ENCODE measurements around the gene PAFAH2. TPM values are rescaled to one million over a fixed set of nuclear protein-coding genes. Genes with fewer than 3 reads are reported as not detected.

The PAFAH2 gene
- total and polyA plus RNA-seq, 7 experiments from 2014 or later = 11.4 to 36.0 (median 19.5) TPM

- Histone ChIP-seq H3K4me1 (ENCODE audit: control insufficient read depth in 2 of 2, insufficient read depth in 2 of 2, low read length in 2 of 2) (no peaks in the 10 kb centered on the region), H3K36me3 (ENCODE audit: control insufficient read depth in 2 of 3, insufficient read depth in 3 of 3, low read length in 3 of 3) (no peaks in the 10 kb centered on the region), H3K9me3 (ENCODE audit: control insufficient read depth in 2 of 3, low read length in 3 of 3) (no peaks in the 10 kb centered on the region), H3K27me3 (ENCODE audit: control insufficient read depth in 2 of 2, insufficient read depth in 2 of 2, low read length in 2 of 2) (no peaks in the 10 kb centered on the region), H3K4me3 (ENCODE audit: low read length) (no peak overlapping the region), H3K27ac (ENCODE audit: low read depth, low read length) (no peak overlapping the region)
- H3K27me3 Mint-ChIP-seq = peaks cover 0 to 17% (median 0%) of the 10 kb centered on the region in 5 donors
- peaks cover 0 to 2% (median 0%) of the 10 kb centered on the region in 11 donors for H3K9me3 Mint-ChIP-seq
- no peak for ATAC-seq
- ChIA-PET CTCF (no interaction called here), POLR2A (no interaction called here)
- peaks cover 0 to 11% (median 4%) of the 10 kb centered on the region in 7 donors for H3K4me1 Mint-ChIP-seq
- H3K4me3 Mint-ChIP-seq = no peak overlapping the region
- DNase-seq = no peak
- peak overlapping the region in 3 of 9 donors; percentile 17 to 71 (median 69) for H3K27ac Mint-ChIP-seq
- intact Hi-C loops (cut with micrococcal nuclease) = no loop called here
- no peaks in the 10 kb centered on the region for H3K36me3 Mint-ChIP-seq
These were observed 8.8 kb upstream of the PAFAH2 start for GRCh38 chr1:26006710-26007109.

GRCh38 chr1:26005434-26006105 lies 7.7 kb upstream of the PAFAH2 start:
- H3K27me3 Mint-ChIP-seq = peaks cover 0 to 15% (median 0%) of the 10 kb centered on the region in 5 donors
- H3K36me3 ChIP-seq (ENCODE audit: control insufficient read depth in 2 of 3, insufficient read depth in 3 of 3, low read length in 3 of 3) = no peaks in the 10 kb centered on the region
- H3K36me3 Mint-ChIP-seq = no peaks in the 10 kb centered on the region
- H3K4me1 Mint-ChIP-seq = peaks cover 0 to 8% (median 4%) of the 10 kb centered on the region in 7 donors
- POLR2A ChIA-PET = no interaction called here
- ATAC-seq (no peak), DNase-seq (no peak)
- H3K4me3 ChIP-seq (ENCODE audit: low read length) = no peak overlapping the region
- CTCF ChIA-PET = interaction anchor here (13.0 kb wide), 1 partner anchor 108 kb away, joined by 361 read pairs; the partner anchor contains the start of gene STMN1
- no peak overlapping the region for H3K4me3 Mint-ChIP-seq
- intact Hi-C loops (cut with micrococcal nuclease) = no loop called here
- H3K9me3 Mint-ChIP-seq = peaks cover 0 to 2% (median 0%) of the 10 kb centered on the region in 11 donors
- H3K9me3 ChIP-seq (ENCODE audit: control insufficient read depth in 2 of 3, low read length in 3 of 3) = no peaks in the 10 kb centered on the region
- peak overlapping the region in 1 of 9 donors; percentile 36 for H3K27ac Mint-ChIP-seq
- no peak overlapping the region for H3K27ac ChIP-seq (ENCODE audit: low read depth, low read length)
- no peaks in the 10 kb centered on the region for H3K4me1 ChIP-seq (ENCODE audit: control insufficient read depth in 2 of 2, insufficient read depth in 2 of 2, low read length in 2 of 2)
- H3K27me3 ChIP-seq (ENCODE audit: control insufficient read depth in 2 of 2, insufficient read depth in 2 of 2, low read length in 2 of 2) = no peaks in the 10 kb centered on the region

GRCh38 chr1:26003756-26004155 lies 5.9 kb upstream of the PAFAH2 start:
- H3K9me3 ChIP-seq (ENCODE audit: control insufficient read depth in 2 of 3, low read length in 3 of 3) = no peaks in the 10 kb centered on the region
- H3K27me3 Mint-ChIP-seq = peaks cover 0 to 11% (median 0%) of the 10 kb centered on the region in 5 donors
- ChIA-PET POLR2A (interaction anchor here (0.6 to 11.0 kb wide), 3 partner anchors 103 to 1340 kb away, joined by 3 to 226 read pairs (median 4); partner anchors contain the start of gene STMN1), CTCF (interaction anchor here (0.7 to 13.0 kb wide), 2 partner anchors 44 to 106 kb away, joined by 4 to 361 read pairs; partner anchors contain the start of gene STMN1)
- intact Hi-C loops (cut with micrococcal nuclease) = no loop called here
- no peak overlapping the region for H3K4me3 Mint-ChIP-seq
- no peak overlapping the region for H3K27ac ChIP-seq (ENCODE audit: low read depth, low read length)
- peaks cover under 1 to 8% (median 5%) of the 10 kb centered on the region in 7 donors for H3K4me1 Mint-ChIP-seq
- ATAC-seq (no peak), DNase-seq (no peak)
- no peaks in the 10 kb centered on the region for H3K27me3 ChIP-seq (ENCODE audit: control insufficient read depth in 2 of 2, insufficient read depth in 2 of 2, low read length in 2 of 2)
- H3K9me3 Mint-ChIP-seq = peaks cover 0 to 2% (median 0%) of the 10 kb centered on the region in 11 donors
- no peak overlapping the region for H3K4me3 ChIP-seq (ENCODE audit: low read length)
- H3K36me3 ChIP-seq (ENCODE audit: control insufficient read depth in 2 of 3, insufficient read depth in 3 of 3, low read length in 3 of 3) = no peaks in the 10 kb centered on the region
- H3K4me1 ChIP-seq (ENCODE audit: control insufficient read depth in 2 of 2, insufficient read depth in 2 of 2, low read length in 2 of 2) = no peaks in the 10 kb centered on the region
- no peaks in the 10 kb centered on the region for H3K36me3 Mint-ChIP-seq
- peak overlapping the region in 1 of 9 donors; percentile 32 for H3K27ac Mint-ChIP-seq

- no peak for DNase-seq
- Mint-ChIP-seq H3K27me3 (peaks cover 0 to 11% (median 0%) of the 10 kb centered on the region in 5 donors), H3K36me3 (no peaks in the 10 kb centered on the region), H3K9me3 (peaks cover 0 to 4% (median 0%) of the 10 kb centered on the region in 11 donors), H3K27ac (no peak overlapping the region), H3K4me3 (no peak overlapping the region), H3K4me1 (peaks cover 6 to 11% (median 8%) of the 10 kb centered on the region in 7 donors)
- ChIA-PET CTCF (interaction anchor here (0.5 to 13.0 kb wide), 2 partner anchors 43 to 105 kb away, joined by 3 to 361 read pairs; partner anchors contain the start of gene STMN1), POLR2A (interaction anchor here (0.6 to 11.0 kb wide), 3 partner anchors 102 to 1340 kb away, joined by 3 to 226 read pairs (median 4); partner anchors contain the start of gene STMN1)
- no peaks in the 10 kb centered on the region for H3K9me3 ChIP-seq (ENCODE audit: control insufficient read depth in 2 of 3, low read length in 3 of 3)
- ATAC-seq = no peak
- intact Hi-C loops (cut with micrococcal nuclease) = no loop called here
- peaks cover 0 to 4% of the 10 kb centered on the region in 2 donors for H3K4me1 ChIP-seq (ENCODE audit: control insufficient read depth in 2 of 2, insufficient read depth in 2 of 2, low read length in 2 of 2)
- no peaks in the 10 kb centered on the region for H3K36me3 ChIP-seq (ENCODE audit: control insufficient read depth in 2 of 3, insufficient read depth in 3 of 3, low read length in 3 of 3)
- H3K27ac ChIP-seq (ENCODE audit: low read depth, low read length) = no peak overlapping the region
- no peak overlapping the region for H3K4me3 ChIP-seq (ENCODE audit: low read length)
- no peaks in the 10 kb centered on the region for H3K27me3 ChIP-seq (ENCODE audit: control insufficient read depth in 2 of 2, insufficient read depth in 2 of 2, low read length in 2 of 2)
These were observed 5.4 kb upstream of the PAFAH2 start for GRCh38 chr1:26003262-26003661.

- DNase-seq (no peak), ATAC-seq (no peak)
- Mint-ChIP-seq H3K4me3 (peak overlapping the region in 2 of 10 donors; percentile 30 to 94), H3K27me3 (peaks cover 0 to 4% (median 0%) of the 10 kb centered on the region in 5 donors), H3K36me3 (no peaks in the 10 kb centered on the region), H3K4me1 (peaks cover 20 to 40% (median 30%) of the 10 kb centered on the region in 7 donors), H3K9me3 (peaks cover 0 to 4% (median 0%) of the 10 kb centered on the region in 11 donors), H3K27ac (peak overlapping the region in 4 of 9 donors; percentile 33 to 99 (median 99))
- no peaks in the 10 kb centered on the region for H3K9me3 ChIP-seq (ENCODE audit: control insufficient read depth in 2 of 3, low read length in 3 of 3)
- ChIA-PET CTCF (interaction anchor here (0.6 to 13.0 kb wide), 2 partner anchors 11 to 101 kb away, joined by 3 to 361 read pairs; partner anchors contain the start of gene STMN1), POLR2A (interaction anchor here (1.0 to 11.0 kb wide), 4 partner anchors 9 to 180 kb away, joined by 3 to 226 read pairs (median 4); partner anchors contain the start of gene STMN1)
- H3K27me3 ChIP-seq (ENCODE audit: control insufficient read depth in 2 of 2, insufficient read depth in 2 of 2, low read length in 2 of 2) = no peaks in the 10 kb centered on the region
- intact Hi-C loops (cut with micrococcal nuclease) = loop anchor here (5.0 to 10.0 kb wide), 4 partner anchors 42 to 564 kb away; partner anchors contain the start of genes MACO1 (in 1 of the 2) and MAN1C1 (in 1 of the 2)
- H3K4me3 ChIP-seq (ENCODE audit: low read length) = no peak overlapping the region
- H3K27ac ChIP-seq (ENCODE audit: low read depth, low read length) = no peak overlapping the region
- peaks cover 7 to 17% of the 10 kb centered on the region in 2 donors for H3K4me1 ChIP-seq (ENCODE audit: control insufficient read depth in 2 of 2, insufficient read depth in 2 of 2, low read length in 2 of 2)
- no peaks in the 10 kb centered on the region for H3K36me3 ChIP-seq (ENCODE audit: control insufficient read depth in 2 of 3, insufficient read depth in 3 of 3, low read length in 3 of 3)
These were observed 1.4 kb upstream of the PAFAH2 start for GRCh38 chr1:25999041-25999800.

Data from naive thymus-derived CD4-positive, alpha-beta T cell (primary cell).